HUES48 (cell line): Measurements from ENCODE around the gene RTP5.

Experiments
- H3K27ac ChIP-seq: one replicate; pipeline ENCODE4 v1.7.0; 2013; ENCODE audit warnings: low read depth, low read length, inconsistent platforms
- H3K27me3 ChIP-seq: 2 replicates; pipeline ENCODE4 v1.6.1; 2013; ENCODE audit warnings: mild to moderate bottlenecking, low read length; ENCODE audit not compliant: control insufficient read depth, insufficient read depth
- H3K36me3 ChIP-seq: 2 replicates; pipeline ENCODE4 v1.6.1; 2013; ENCODE audit warnings: low read length; ENCODE audit not compliant: control insufficient read depth, insufficient read depth
- H3K4me1 ChIP-seq: 2 replicates; pipeline ENCODE4 v1.6.1; 2013; ENCODE audit warnings: mild to moderate bottlenecking, low read length; ENCODE audit not compliant: control insufficient read depth, insufficient read depth
- H3K4me3 ChIP-seq: 2 replicates; pipeline ENCODE4 v1.5.1; 2013; ENCODE audit warnings: mild to moderate bottlenecking, low read depth, low read length
- H3K9ac ChIP-seq: 2 replicates; pipeline ENCODE4 v1.6.1; 2013; ENCODE audit warnings: mild to moderate bottlenecking, low read depth, low read length, moderate library complexity
- H3K9me3 ChIP-seq: 2 replicates; pipeline ENCODE4 v1.6.1; 2013; ENCODE audit warnings: low read length; ENCODE audit not compliant: control insufficient read depth, insufficient read depth

The RTP5 gene

GRCh38 chr2:241866790-241867645, 2.5 kb upstream of the RTP5 start:
- Histone ChIP-seq H3K9me3 (no peaks in the 10 kb centered on the region), H3K27me3 (0 out of 2 replicates have a peak, but pooled peaks cover 3% of the 10 kb centered on the region), H3K27ac (no peak overlapping the region), H3K9ac (no peak overlapping the region), H3K36me3 (no peaks in the 10 kb centered on the region), H3K4me3 (no peak overlapping the region), H3K4me1 (no peaks in the 10 kb centered on the region; the same call in 1 of the 2 replicates)

DNA sequence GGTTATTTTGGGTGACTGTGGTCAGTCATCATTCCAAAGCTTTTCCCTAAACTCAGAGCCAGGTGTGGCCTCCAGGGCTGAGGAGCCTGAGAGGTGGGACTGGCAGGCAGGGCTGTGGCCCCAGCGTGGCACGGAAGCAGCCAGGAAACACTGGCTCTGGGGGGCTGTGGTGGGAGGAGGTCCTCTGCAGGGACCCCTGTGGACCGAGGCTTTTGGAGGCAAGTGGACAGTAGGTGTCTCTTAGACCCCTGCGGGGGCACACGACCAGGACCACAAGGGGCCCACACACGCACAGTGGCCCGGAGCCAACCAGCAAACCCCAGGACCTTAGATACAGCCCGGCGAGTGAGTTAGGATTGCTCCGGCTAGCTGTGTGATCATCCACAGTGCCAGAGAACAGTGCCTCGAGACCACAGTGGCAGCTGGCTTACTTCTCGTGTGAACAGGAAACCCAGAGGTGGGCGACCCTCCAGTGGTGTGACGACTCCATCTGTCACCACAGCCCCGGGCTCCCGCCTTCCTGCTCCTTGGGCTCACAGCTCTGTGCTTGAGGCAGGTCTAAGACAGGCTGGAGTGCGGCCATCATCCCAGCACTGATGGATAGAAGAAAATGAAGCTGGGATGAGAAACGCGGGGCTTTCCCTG, 1.6 kb upstream of the RTP5 start:
- no peaks in the 10 kb centered on the region; the same call in 1 of the 2 replicates for H3K4me1 ChIP-seq
- no peak overlapping the region for H3K4me3 ChIP-seq
- no peaks in the 10 kb centered on the region for H3K36me3 ChIP-seq
- no peaks in the 10 kb centered on the region for H3K9me3 ChIP-seq
- H3K9ac ChIP-seq: no peak overlapping the region
- 0 out of 2 replicates have a peak, but pooled peaks cover 3% of the 10 kb centered on the region for H3K27me3 ChIP-seq
- no peak overlapping the region for H3K27ac ChIP-seq

DNA sequence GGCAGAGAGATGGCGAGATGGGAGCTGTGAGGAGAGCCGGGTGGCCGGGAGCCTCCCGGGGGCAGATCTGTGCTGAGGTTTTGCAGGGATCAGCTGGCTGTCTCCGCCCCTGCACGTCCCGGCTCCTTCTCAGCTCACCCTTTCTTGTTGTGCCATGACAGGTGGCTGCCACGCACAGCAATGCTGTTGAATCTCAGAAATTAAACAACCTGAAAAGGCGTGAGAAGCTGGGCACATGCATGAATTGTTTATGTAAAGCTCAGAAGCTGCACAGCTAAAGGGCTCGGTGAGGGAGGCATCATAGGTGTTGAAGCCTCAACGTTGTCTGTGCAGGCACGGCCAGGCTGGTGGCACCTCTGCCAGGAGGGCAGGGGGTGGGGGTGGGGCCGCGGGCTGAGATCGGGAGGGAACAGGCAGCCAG, 858 bp upstream of the RTP5 start:
- no peak overlapping the region for H3K27ac ChIP-seq
- H3K4me1 ChIP-seq: no peaks in the 10 kb centered on the region; the same call in 1 of the 2 replicates
- H3K36me3 ChIP-seq: no peaks in the 10 kb centered on the region
- 0 out of 2 replicates have a peak, but pooled peaks cover 3% of the 10 kb centered on the region for H3K27me3 ChIP-seq
- H3K9me3 ChIP-seq: no peaks in the 10 kb centered on the region
- H3K9ac ChIP-seq: no peak overlapping the region
- H3K4me3 ChIP-seq: no peak overlapping the region

DNA sequence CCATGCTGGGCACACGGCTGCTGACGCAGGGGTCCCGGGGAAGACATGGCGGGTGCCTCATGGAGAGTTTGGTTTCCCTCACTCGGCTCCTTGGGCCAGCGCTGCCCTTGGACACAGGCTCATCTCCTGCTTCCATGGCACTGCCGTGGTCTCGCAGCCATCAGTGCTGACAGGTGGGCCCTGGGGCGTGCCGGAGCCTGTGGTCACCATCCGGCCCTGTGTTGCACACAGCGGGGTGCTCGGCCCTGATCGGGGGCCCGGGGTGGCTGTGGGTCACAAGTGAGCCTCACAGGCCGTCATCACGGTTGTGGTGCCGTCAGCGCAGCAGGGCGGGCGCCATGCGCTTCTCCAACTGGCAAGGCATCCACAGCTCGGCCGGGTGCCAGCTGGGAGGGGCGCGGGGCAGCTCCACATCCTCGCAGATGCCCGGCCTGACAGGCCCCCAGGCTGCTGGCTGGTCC, 582 bp downstream of the RTP5 start:
- H3K27me3 ChIP-seq: 0 out of 2 replicates have a peak, but pooled peaks cover 3% of the 10 kb centered on the region
- H3K36me3 ChIP-seq: no peaks in the 10 kb centered on the region
- no peaks in the 10 kb centered on the region; the same call in 1 of the 2 replicates for H3K4me1 ChIP-seq
- H3K4me3 ChIP-seq: no peak overlapping the region
- no peak overlapping the region for H3K27ac ChIP-seq
- H3K9me3 ChIP-seq: peaks cover 4% of the 10 kb centered on the region; the same call in 1 of the 2 replicates
- H3K9ac ChIP-seq: no peak overlapping the region

GRCh38 chr2:241870611-241871537, 1.3 kb downstream of the RTP5 start:
- Histone ChIP-seq H3K4me1 (no peaks in the 10 kb centered on the region; the same call in 1 of the 2 replicates), H3K27me3 (0 out of 2 replicates have a peak, but pooled peaks cover 3% of the 10 kb centered on the region), H3K4me3 (no peak overlapping the region)

GRCh38 chr2:241871538-241872312, 2.2 kb downstream of the RTP5 start:
- H3K9ac ChIP-seq: no peak overlapping the region
- no peaks in the 10 kb centered on the region for H3K36me3 ChIP-seq
- peaks cover 7% of the 10 kb centered on the region; the same call in 1 of the 2 replicates for H3K9me3 ChIP-seq
- no peak overlapping the region for H3K4me3 ChIP-seq
- no peak overlapping the region for H3K27ac ChIP-seq
- H3K4me1 ChIP-seq: no peaks in the 10 kb centered on the region
- H3K27me3 ChIP-seq: 0 out of 2 replicates have a peak, but pooled peaks cover 3% of the 10 kb centered on the region

More at GRCh38 chr2:241870611-241871537, 1.3 kb downstream of the RTP5 start:
- no peaks in the 10 kb centered on the region for H3K36me3 ChIP-seq
- H3K9ac ChIP-seq: no peak overlapping the region
- no peak overlapping the region for H3K27ac ChIP-seq
- H3K9me3 ChIP-seq: peaks cover 7% of the 10 kb centered on the region; the same call in 1 of the 2 replicates

DNA sequence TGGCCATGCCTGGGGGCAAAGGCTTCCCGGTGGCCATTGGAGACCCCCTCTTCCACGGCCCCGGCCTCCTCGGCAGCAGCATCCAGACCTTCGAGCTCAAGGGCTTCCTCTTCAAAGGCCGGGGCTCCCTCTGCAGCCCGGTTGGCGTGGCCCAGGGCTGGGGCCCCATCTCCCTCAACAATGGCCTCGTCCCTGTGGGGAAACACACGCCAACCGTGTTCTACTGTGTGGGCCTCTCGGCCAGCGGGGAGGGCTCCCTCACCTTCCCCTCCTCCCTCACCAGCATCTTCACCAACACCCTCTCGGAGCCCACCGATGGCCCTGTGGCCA, 2.7 kb downstream of the RTP5 start:
- Histone ChIP-seq H3K27ac (no peak overlapping the region), H3K36me3 (no peaks in the 10 kb centered on the region), H3K9me3 (peaks cover 7% of the 10 kb centered on the region; the same call in 1 of the 2 replicates), H3K9ac (no peak overlapping the region), H3K4me3 (no peak overlapping the region), H3K4me1 (no peaks in the 10 kb centered on the region), H3K27me3 (no peaks in the 10 kb centered on the region)

- Histone ChIP-seq H3K4me3 (no peak overlapping the region), H3K4me1 (no peaks in the 10 kb centered on the region), H3K27me3 (no peaks in the 10 kb centered on the region), H3K9ac (no peak overlapping the region), H3K36me3 (no peaks in the 10 kb centered on the region), H3K9me3 (peaks cover 7% of the 10 kb centered on the region; the same call in 1 of the 2 replicates), H3K27ac (no peak overlapping the region)
These were observed 3.7 kb downstream of the RTP5 start for GRCh38 chr2:241873081-241873802.

DNA sequence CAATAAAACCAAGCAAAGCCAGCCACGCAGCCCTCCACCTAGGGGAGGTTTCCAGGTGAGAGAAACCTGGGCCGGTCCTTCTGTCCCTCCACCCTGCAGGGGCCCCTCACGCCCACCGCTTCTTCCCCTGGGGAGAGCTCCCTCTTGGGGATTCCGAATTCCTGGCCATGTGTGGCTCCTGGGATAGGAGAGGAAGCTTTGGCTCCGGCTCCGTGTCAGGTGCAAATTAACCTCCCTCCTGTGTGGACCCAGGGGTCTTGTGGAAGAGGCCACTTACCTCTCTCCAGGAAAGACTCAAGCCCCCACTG, 4.2 kb downstream of the RTP5 start:
- H3K27me3 ChIP-seq: no peaks in the 10 kb centered on the region
- no peak overlapping the region for H3K27ac ChIP-seq
- peaks cover 7% of the 10 kb centered on the region; the same call in 1 of the 2 replicates for H3K9me3 ChIP-seq
- no peaks in the 10 kb centered on the region for H3K4me1 ChIP-seq
- H3K4me3 ChIP-seq: no peak overlapping the region
- no peak overlapping the region for H3K9ac ChIP-seq
- no peaks in the 10 kb centered on the region for H3K36me3 ChIP-seq
